ENCODE data around the gene CMKLR1.

Gene CMKLR1

GRCh38 chr12:108364879-108365278 is 25.8 kb upstream of the CMKLR1 start:
- no peaks in the 10 kb centered on the region for H3K27me3 ChIP-seq (ENCODE audit: control insufficient read depth, insufficient read depth, low read length)
- H3K79me2 ChIP-seq, result no peaks in the 10 kb centered on the region
- H3K4me2 ChIP-seq (ENCODE audit: low read length), result no peak overlapping the region
- no peak overlapping the region for H2AFZ ChIP-seq
- TF ChIP-seq CTCF (IDR thresholded peaks at IDR 0.05), result no peak
- H3K4me1 ChIP-seq, result no peaks in the 10 kb centered on the region
- no peak overlapping the region for H3K9ac ChIP-seq
- H3K9me3 ChIP-seq (ENCODE audit: control insufficient read depth, low read length), result no peaks in the 10 kb centered on the region
- H3K36me3 ChIP-seq (ENCODE audit: control insufficient read depth, insufficient read depth, low read length), result no peaks in the 10 kb centered on the region
- H3K27ac ChIP-seq, result no peak overlapping the region
- H3K4me3 ChIP-seq (ENCODE audit: low read depth, low read length), result no peak overlapping the region

- H2AFZ ChIP-seq, result no peak overlapping the region
- H3K4me1 ChIP-seq, result no peaks in the 10 kb centered on the region
- H3K36me3 ChIP-seq (ENCODE audit: control insufficient read depth, insufficient read depth, low read length), result no peaks in the 10 kb centered on the region
- H3K27me3 ChIP-seq (ENCODE audit: control insufficient read depth, insufficient read depth, low read length), result no peaks in the 10 kb centered on the region
- no peaks in the 10 kb centered on the region for H3K9me3 ChIP-seq (ENCODE audit: control insufficient read depth, low read length)
- H3K4me3 ChIP-seq (ENCODE audit: low read depth, low read length), result no peak overlapping the region
- no peak overlapping the region for H3K4me2 ChIP-seq (ENCODE audit: low read length)
- no peak overlapping the region for H3K27ac ChIP-seq
- TF ChIP-seq CTCF (IDR thresholded peaks at IDR 0.05), result no peak
- no peak overlapping the region for H3K9ac ChIP-seq
- no peaks in the 10 kb centered on the region for H3K79me2 ChIP-seq
Measured at GRCh38 chr12:108363565-108363964, 24.5 kb upstream of the CMKLR1 start.

- no peak overlapping the region for H3K9ac ChIP-seq
- no peak for TF ChIP-seq CTCF (IDR thresholded peaks at IDR 0.05)
Measured at GRCh38 chr12:108363165-108363564, 24.1 kb upstream of the CMKLR1 start.

GRCh38 chr12:108361606-108362005 is 22.5 kb upstream of the CMKLR1 start:
- no peaks in the 10 kb centered on the region for H3K36me3 ChIP-seq (ENCODE audit: control insufficient read depth, insufficient read depth, low read length)
- no peak overlapping the region for H2AFZ ChIP-seq
- no peak overlapping the region for H3K4me3 ChIP-seq (ENCODE audit: low read depth, low read length)
- no peaks in the 10 kb centered on the region for H3K9me3 ChIP-seq (ENCODE audit: control insufficient read depth, low read length)
- no peaks in the 10 kb centered on the region for H3K4me1 ChIP-seq
- no peak overlapping the region for H3K27ac ChIP-seq
- no peak overlapping the region for H3K4me2 ChIP-seq (ENCODE audit: low read length)
- H3K9ac ChIP-seq, result no peak overlapping the region
- TF ChIP-seq CTCF (IDR thresholded peaks at IDR 0.05), result no peak
- H3K79me2 ChIP-seq, result no peaks in the 10 kb centered on the region
- H3K27me3 ChIP-seq (ENCODE audit: control insufficient read depth, insufficient read depth, low read length), result no peaks in the 10 kb centered on the region

More at GRCh38 chr12:108363165-108363564, 24.1 kb upstream of the CMKLR1 start:
- H2AFZ ChIP-seq, result no peak overlapping the region
- no peaks in the 10 kb centered on the region for H3K9me3 ChIP-seq (ENCODE audit: control insufficient read depth, low read length)
- H3K36me3 ChIP-seq (ENCODE audit: control insufficient read depth, insufficient read depth, low read length), result no peaks in the 10 kb centered on the region
- no peak overlapping the region for H3K4me3 ChIP-seq (ENCODE audit: low read depth, low read length)
- H3K4me2 ChIP-seq (ENCODE audit: low read length), result no peak overlapping the region
- no peaks in the 10 kb centered on the region for H3K4me1 ChIP-seq
- H3K79me2 ChIP-seq, result no peaks in the 10 kb centered on the region
- H3K27me3 ChIP-seq (ENCODE audit: control insufficient read depth, insufficient read depth, low read length), result no peaks in the 10 kb centered on the region
- no peak overlapping the region for H3K27ac ChIP-seq

- Histone ChIP-seq H3K9me3 (ENCODE audit: control insufficient read depth, low read length) (no peaks in the 10 kb centered on the region), H3K27ac (no peak overlapping the region), H2AFZ (no peak overlapping the region), H3K27me3 (ENCODE audit: control insufficient read depth, insufficient read depth, low read length) (no peaks in the 10 kb centered on the region), H3K79me2 (no peaks in the 10 kb centered on the region), H3K9ac (no peak overlapping the region), H3K4me2 (ENCODE audit: low read length) (no peak overlapping the region), H3K36me3 (ENCODE audit: control insufficient read depth, insufficient read depth, low read length) (no peaks in the 10 kb centered on the region), H3K4me1 (no peaks in the 10 kb centered on the region), H3K4me3 (ENCODE audit: low read depth, low read length) (no peak overlapping the region)
- no peak for TF ChIP-seq CTCF (IDR thresholded peaks at IDR 0.05)
Measured at GRCh38 chr12:108360487-108360886, 21.4 kb upstream of the CMKLR1 start.

Measured in parathyroid adenoma (tissue), 2 donors.